ENCODE measurements around the gene HEPACAM. TPM values are rescaled to one million over a fixed set of nuclear protein-coding genes. Genes with fewer than 3 reads are reported as not detected.

Gene HEPACAM
- total and polyA plus RNA-seq, 2 donors from 2014 or later, result 0.30 TPM; not detected in 1

DNA sequence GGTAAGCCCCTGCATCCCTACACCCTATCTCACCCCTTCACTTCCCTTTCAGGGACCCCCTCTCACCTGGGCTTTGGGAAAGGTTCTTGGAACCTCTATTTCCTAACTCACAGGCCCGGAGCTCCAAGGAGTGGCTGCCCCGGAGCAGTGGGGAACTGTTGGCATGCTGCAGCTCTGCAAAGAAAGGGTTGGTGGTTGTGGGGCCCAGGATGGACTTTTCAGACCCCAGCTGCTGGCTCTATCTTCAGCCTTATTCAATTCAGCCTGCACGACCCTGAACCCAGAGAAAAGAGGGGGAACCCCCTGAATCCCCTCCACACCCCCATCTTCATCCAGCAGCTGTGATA lies 48.2 kb downstream of the HEPACAM start:
- peak in 1 of 5 donors; percentile 16 for DNase-seq
- Histone ChIP-seq H3K9ac (ENCODE audit: low read length in 3 of 3) (no peak overlapping the region), H3K4me3 (ENCODE audit: low read length in 3 of 3) (no peak overlapping the region), H3K27ac (ENCODE audit: low read depth in 2 of 2, low read length in 2 of 2) (no peak overlapping the region), H3K27me3 (ENCODE audit: control insufficient read depth, insufficient read depth, low read length) (no peaks in the 10 kb centered on the region), H3K4me1 (ENCODE audit: control insufficient read depth in 2 of 3, insufficient read depth in 2 of 3, low read depth in 1 of 3, low read length in 3 of 3) (peaks cover 0 to 13% (median 0%) of the 10 kb centered on the region in 3 donors), H3K9me3 (ENCODE audit: control insufficient read depth in 2 of 3, insufficient read depth in 1 of 3, low read length in 3 of 3) (no peaks in the 10 kb centered on the region), H3K36me3 (ENCODE audit: control insufficient read depth in 2 of 3, insufficient read depth in 3 of 3, low read length in 3 of 3) (no peaks in the 10 kb centered on the region)
- FAIRE-seq, result no peak
- TF ChIP-seq CTCF (IDR thresholded peaks at IDR 0.05; ENCODE audit: borderline replicate concordance, extremely low read depth, insufficient read depth), result no peak
- intact Hi-C loops (cut with DNase I), result no loop called here

GRCh38 chr11:124886978-124887666 lies 48.7 kb downstream of the HEPACAM start:
- H3K4me1 ChIP-seq (ENCODE audit: control insufficient read depth in 2 of 3, insufficient read depth in 2 of 3, low read depth in 1 of 3, low read length in 3 of 3), result peaks cover 0 to 13% (median 0%) of the 10 kb centered on the region in 3 donors
- peak in 1 of 5 donors; percentile 25 for DNase-seq
- no peak for TF ChIP-seq CTCF (IDR thresholded peaks at IDR 0.05; ENCODE audit: borderline replicate concordance, extremely low read depth, insufficient read depth)
- no peak overlapping the region for H3K9ac ChIP-seq (ENCODE audit: low read length in 3 of 3)
- intact Hi-C loops (cut with DNase I), result no loop called here
- H3K36me3 ChIP-seq (ENCODE audit: control insufficient read depth in 2 of 3, insufficient read depth in 3 of 3, low read length in 3 of 3), result no peaks in the 10 kb centered on the region
- FAIRE-seq, result no peak
- H3K27ac ChIP-seq (ENCODE audit: low read depth in 2 of 2, low read length in 2 of 2), result no peak overlapping the region
- H3K4me3 ChIP-seq (ENCODE audit: low read length in 3 of 3), result no peak overlapping the region
- no peaks in the 10 kb centered on the region for H3K9me3 ChIP-seq (ENCODE audit: control insufficient read depth in 2 of 3, insufficient read depth in 1 of 3, low read length in 3 of 3)
- no peaks in the 10 kb centered on the region for H3K27me3 ChIP-seq (ENCODE audit: control insufficient read depth, insufficient read depth, low read length)

GRCh38 chr11:124886476-124886875 lies 49.4 kb downstream of the HEPACAM start:
- peaks cover 0 to 14% (median 0%) of the 10 kb centered on the region in 3 donors for H3K4me1 ChIP-seq (ENCODE audit: control insufficient read depth in 2 of 3, insufficient read depth in 2 of 3, low read depth in 1 of 3, low read length in 3 of 3)

More at GRCh38 chr11:124886476-124886875, 49.4 kb downstream of the HEPACAM start:
- TF ChIP-seq CTCF (IDR thresholded peaks at IDR 0.05; ENCODE audit: borderline replicate concordance, extremely low read depth, insufficient read depth), result no peak
- H3K27me3 ChIP-seq (ENCODE audit: control insufficient read depth, insufficient read depth, low read length), result no peaks in the 10 kb centered on the region
- H3K27ac ChIP-seq (ENCODE audit: low read depth in 2 of 2, low read length in 2 of 2), result no peak overlapping the region
- H3K36me3 ChIP-seq (ENCODE audit: control insufficient read depth in 2 of 3, insufficient read depth in 3 of 3, low read length in 3 of 3), result no peaks in the 10 kb centered on the region
- no peak overlapping the region for H3K9ac ChIP-seq (ENCODE audit: low read length in 3 of 3)
- intact Hi-C loops (cut with DNase I), result no loop called here
- no peak for DNase-seq
- H3K9me3 ChIP-seq (ENCODE audit: control insufficient read depth in 2 of 3, insufficient read depth in 1 of 3, low read length in 3 of 3), result no peaks in the 10 kb centered on the region
- FAIRE-seq, result no peak
- no peak overlapping the region for H3K4me3 ChIP-seq (ENCODE audit: low read length in 3 of 3)

All from kidney (tissue), 14 donors.